Regular cardiac myocyte (primary cell): ENCODE data around the gene LMAN2L. TPM values are rescaled to one million over a fixed set of nuclear protein-coding genes. Genes with fewer than 3 reads are reported as not detected.

Source experiments
- total RNA-seq: library from RNA; depleted of rRNA; stranded (reverse); fragments of >200 nt; gene quantifications from 2 replicates; pipeline ENCODE4 v1.2.3, GENCODE V29; 2014

The LMAN2L gene
- 28.2 and 31.9 TPM in 2 replicates for total RNA-seq

GRCh38 chr2:96739633-96740428 is at the start of gene LMAN2L:
Gene LMAN2L, minus strand, starts transcription at chr2:96740064. Its CDS starts 24 bp downstream, at chr2:96740040.

GRCh38 chr2:96760036-96760985 is 20.4 kb upstream of the LMAN2L start, which contains the start of gene CNNM4:
Gene CNNM4, plus strand, starts transcription at chr2:96760902. Its CDS starts 98 bp downstream, at chr2:96761000.

Other genes starting within 250 kb of the LMAN2L start
- not detected in 2 replicates for gene NEURL3, start 234.7 kb downstream of the LMAN2L start, total RNA-seq
- gene ARID5A, start 203.3 kb downstream of the LMAN2L start, total RNA-seq, result 2.7 and 7.9 TPM in 2 replicates
- gene KANSL3, start 101.8 kb downstream of the LMAN2L start, total RNA-seq, result 19.0 and 25.7 TPM in 2 replicates
- 0.96 and 2.3 TPM in 2 replicates for gene FER1L5, start 97.3 kb downstream of the LMAN2L start, total RNA-seq
- 2.3 and 2.7 TPM in 2 replicates for gene CNNM4, start 20.8 kb upstream of the LMAN2L start, total RNA-seq
- 6.1 and 8.2 TPM in 2 replicates for gene CNNM3, start 76.2 kb upstream of the LMAN2L start, total RNA-seq
- gene ANKRD23, start 104.0 kb upstream of the LMAN2L start, total RNA-seq, result 0.77 and 0.85 TPM in 2 replicates
- 3.4 and 14.2 TPM in 2 replicates for gene ANKRD39, start 118.0 kb upstream of the LMAN2L start, total RNA-seq
- gene SEMA4C, start 130.0 kb upstream of the LMAN2L start, total RNA-seq, result 15.8 and 24.7 TPM in 2 replicates
- not detected in 2 replicates for gene FAM178B, start 246.5 kb upstream of the LMAN2L start, total RNA-seq